Suprapubic skin (tissue), 4 donors: ENCODE measurements around the gene PDE4B.

Experiments used
- CTCF ChIP-seq, 2 donors: fragments of 200-600 bp in 1 of 2; fragments of 450-650 bp in 1 of 2; sonication (generic) in 1 of 2; IDR thresholded peaks; one replicate each; pipeline ENCODE4 v1.5.1; 2016 to 2019; ENCODE audit warnings: antibody characterized with exemption in 2 of 2, mild to moderate bottlenecking in 1 of 2, moderate library complexity in 1 of 2
- EP300 ChIP-seq: sonication (generic); formaldehyde crosslinking; IDR thresholded peaks from one replicate; pipeline ENCODE4 v1.6.1; 2017; ENCODE audit warnings: antibody characterized with exemption
- POLR2A ChIP-seq, 2 donors: fragments of 450-650 bp; IDR thresholded peaks; one replicate each; pipeline ENCODE4 v1.6.1; 2017; ENCODE audit warnings: antibody characterized with exemption in 2 of 2, mild to moderate bottlenecking in 2 of 2, moderate library complexity in 2 of 2
- POLR2AphosphoS5 ChIP-seq, 3 donors: sonication (generic); formaldehyde crosslinking; IDR thresholded peaks; one replicate each; pipeline ENCODE4 v1.6.1; 2017; ENCODE audit warnings: antibody characterized with exemption in 3 of 3

GRCh38 chr1:66422804-66423203, 630.1 kb downstream of the PDE4B start:
- TF ChIP-seq CTCF (IDR thresholded peaks at IDR 0.05) (no peak), POLR2A (IDR thresholded peaks at IDR 0.05) (no peak), POLR2AphosphoS5 (IDR thresholded peaks at IDR 0.05) (no peak), EP300 (no peak)
